BE2C (cell line): Measurements from ENCODE around the gene MLXIP.

Experiments used
- DNase-seq: peaks from one replicate; pipeline ENCODE4 v3.0.0-alpha.2; 2020
- H3K27me3 ChIP-seq: fragments of 250-450 bp; sonication (Bioruptor Pico); 2 replicates; pipeline ENCODE4 v1.5.1; 2020; ENCODE audit warnings: mild to moderate bottlenecking
- H3K36me3 ChIP-seq: fragments of 250-450 bp; sonication (Bioruptor Pico); 2 replicates; pipeline ENCODE4 v1.5.1; 2020; ENCODE audit warnings: mild to moderate bottlenecking
- H3K4me1 ChIP-seq: fragments of 250-450 bp; sonication (Bioruptor Pico); 2 replicates; pipeline ENCODE4 v1.5.1; 2020
- H3K4me3 ChIP-seq: 2 replicates; pipeline ENCODE4 v1.5.1; 2011; ENCODE audit warnings: low read depth, low read length
- H3K9me3 ChIP-seq: fragments of 250-450 bp; sonication (Bioruptor Pico); 2 replicates; pipeline ENCODE4 v1.5.1; 2020
- CTCF ChIP-seq: IDR thresholded peaks from 2 replicates; pipeline ENCODE4 v1.5.1; 2012; ENCODE audit warnings: mild to moderate bottlenecking, low read depth, low read length

MLXIP gene

GRCh38 chr12:122094735-122095631 is 16.4 kb downstream of the MLXIP start:
- H3K27me3 ChIP-seq = no peaks in the 10 kb centered on the region
- H3K4me1 ChIP-seq = peaks cover 16% of the 10 kb centered on the region
- no peak for TF ChIP-seq CTCF
- no peak overlapping the region for H3K4me3 ChIP-seq
- peaks cover 2% of the 10 kb centered on the region; the same call in 1 of the 2 replicates for H3K9me3 ChIP-seq
- no peak for DNase-seq
- peaks cover 3% of the 10 kb centered on the region for H3K36me3 ChIP-seq

DNA sequence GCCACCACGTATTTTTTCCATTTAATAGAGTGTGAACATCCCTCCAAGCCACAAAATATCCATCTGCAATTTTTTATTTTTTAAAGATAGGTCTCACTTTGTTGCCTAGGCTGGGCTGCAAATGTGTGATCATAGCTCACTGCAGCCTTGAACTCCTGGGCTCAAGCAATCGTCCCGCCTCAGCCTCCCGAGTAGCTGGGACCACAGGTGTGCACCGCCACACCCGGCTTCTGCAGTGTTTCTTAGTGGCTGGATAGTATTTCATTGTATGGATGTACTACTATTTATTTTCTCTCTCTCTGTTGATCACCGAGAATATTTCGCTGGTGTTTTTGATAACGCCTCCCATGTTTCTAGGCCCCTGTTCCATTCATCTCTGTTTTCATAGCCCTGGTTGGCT is 17.5 kb downstream of the MLXIP start:
- no peak for TF ChIP-seq CTCF
- Histone ChIP-seq H3K4me3 (no peak overlapping the region), H3K36me3 (peaks cover 3% of the 10 kb centered on the region), H3K27me3 (no peaks in the 10 kb centered on the region), H3K9me3 (peaks cover 2% of the 10 kb centered on the region; the same call in 1 of the 2 replicates), H3K4me1 (peaks cover 21% of the 10 kb centered on the region)
- DNase-seq = no peak

DNA sequence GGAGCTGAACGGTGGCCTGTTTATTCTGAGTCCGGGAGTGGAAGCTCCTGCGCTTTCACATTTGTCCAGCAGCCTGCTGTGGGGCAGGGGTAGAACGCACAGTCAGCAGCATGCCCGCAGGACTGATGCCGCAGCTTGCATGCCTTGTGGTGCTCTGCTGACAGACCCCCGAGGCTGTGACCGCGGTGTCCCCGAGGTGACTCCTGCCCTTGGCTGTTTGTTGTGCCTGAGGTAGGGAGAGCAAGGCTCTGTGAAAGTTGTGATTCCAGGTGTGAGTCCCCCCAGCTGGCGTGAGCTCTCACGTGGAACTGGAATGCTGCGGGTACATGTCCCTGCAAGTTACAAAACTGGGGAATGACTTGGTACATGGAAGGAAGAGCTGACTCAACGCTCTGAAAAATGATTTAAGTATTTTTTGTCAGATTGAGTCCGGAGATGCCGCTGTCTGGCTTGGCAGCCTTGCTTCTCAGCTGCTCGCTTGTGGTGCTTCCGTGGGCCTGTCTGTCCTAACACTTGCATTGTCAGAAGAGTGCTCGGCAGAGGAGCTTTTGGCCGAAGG is 18.1 kb downstream of the MLXIP start:
- no peaks in the 10 kb centered on the region for H3K27me3 ChIP-seq
- H3K4me3 ChIP-seq = no peak overlapping the region
- peaks cover 21% of the 10 kb centered on the region for H3K4me1 ChIP-seq
- peaks cover 2% of the 10 kb centered on the region; the same call in 1 of the 2 replicates for H3K9me3 ChIP-seq
- TF ChIP-seq CTCF = no peak
- H3K36me3 ChIP-seq = peaks cover 3% of the 10 kb centered on the region
- DNase-seq = no peak

- Histone ChIP-seq H3K4me3 (no peak overlapping the region), H3K27me3 (no peaks in the 10 kb centered on the region), H3K36me3 (no peaks in the 10 kb centered on the region; the same call in 1 of the 2 replicates), H3K9me3 (peaks cover 2% of the 10 kb centered on the region; the same call in 1 of the 2 replicates), H3K4me1 (peaks cover 21% of the 10 kb centered on the region)
- no peak for DNase-seq
- TF ChIP-seq CTCF = no peak
These were observed 19.0 kb downstream of the MLXIP start for GRCh38 chr12:122097584-122097926.

DNA sequence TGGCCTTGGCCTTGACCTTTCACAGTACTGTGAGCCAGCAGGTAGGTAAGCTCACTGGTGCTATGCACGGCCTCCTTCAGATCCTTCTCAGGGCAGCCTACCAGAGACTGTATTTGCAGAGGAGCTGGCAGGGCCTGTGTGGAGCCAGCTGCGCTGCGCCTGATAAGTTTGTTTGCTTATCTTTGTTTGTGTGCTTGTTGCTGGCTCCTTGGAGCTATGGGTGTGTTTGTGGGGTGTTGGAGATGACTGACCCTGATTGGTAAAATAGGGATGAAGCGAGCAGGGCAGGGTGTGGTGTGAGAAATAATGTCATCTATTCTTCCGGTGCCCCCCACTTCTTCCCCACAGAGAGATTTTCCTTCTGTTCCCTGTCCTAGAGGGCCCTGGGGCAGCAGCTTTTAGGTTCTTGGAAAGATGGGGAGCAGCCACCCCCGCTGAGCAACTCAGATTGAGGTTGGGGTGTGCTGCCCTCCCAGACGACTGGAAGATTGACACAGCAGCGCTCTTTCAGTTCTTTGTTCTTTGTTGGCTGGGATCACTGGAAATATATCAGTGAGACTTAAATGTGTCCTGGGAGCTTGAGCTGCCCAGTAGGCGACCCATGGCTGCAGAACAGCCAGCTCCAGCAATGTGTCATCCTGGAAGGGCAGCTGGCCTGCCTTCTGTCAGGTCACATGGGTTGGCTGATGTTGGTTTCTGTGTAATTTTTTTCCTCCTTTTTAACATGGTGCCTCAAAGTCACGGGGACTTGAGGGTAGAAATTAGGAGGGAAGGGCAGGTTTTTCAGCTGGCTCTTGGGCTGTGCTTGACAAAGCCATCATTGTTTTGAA is 19.6 kb downstream of the MLXIP start:
- Histone ChIP-seq H3K4me1 (peaks cover 21% of the 10 kb centered on the region), H3K36me3 (no peaks in the 10 kb centered on the region; the same call in 1 of the 2 replicates), H3K9me3 (peaks cover 2% of the 10 kb centered on the region; the same call in 1 of the 2 replicates), H3K27me3 (no peaks in the 10 kb centered on the region), H3K4me3 (no peak overlapping the region)
- DNase-seq = peak; percentile 62
- no peak for TF ChIP-seq CTCF
